ENCODE results near the gene SARDH. TPM values are rescaled to one million over a fixed set of nuclear protein-coding genes. Genes with fewer than 3 reads are reported as not detected.
A peak's percentile ranks its signal among the peaks of the same experiment; 100 is the strongest.

SARDH gene
- total RNA-seq, 1 experiment from 2014 or later: 5.6 TPM

- Histone ChIP-seq H4K20me1 (ENCODE audit: insufficient read depth) (no peaks in the 10 kb centered on the region), H2AFZ (ENCODE audit: low read depth, low read length, poor library complexity, severe bottlenecking) (no peak overlapping the region), H3K79me2 (ENCODE audit: insufficient read depth, low read length) (no peaks in the 10 kb centered on the region), H3K4me2 (ENCODE audit: low read length) (no peak overlapping the region), H3K9me3 (ENCODE audit: control insufficient read depth in 1 of 2, insufficient read depth in 1 of 2, low read depth in 1 of 2, low read length in 2 of 2) (no peaks in the 10 kb centered on the region), H3K4me1 (ENCODE audit: control insufficient read depth in 1 of 2, insufficient read depth in 2 of 2, low read length in 2 of 2) (peaks cover 0 to 7% of the 10 kb centered on the region in 2 experiments; a peak in 1 of 4 replicates), H3K27ac (ENCODE audit: low read depth, low read length) (no peak overlapping the region), H3K36me3 (ENCODE audit: control insufficient read depth in 1 of 2, insufficient read depth in 2 of 2, low read length in 2 of 2) (no peaks in the 10 kb centered on the region; a peak in 1 of 4 replicates), H3K4me3 (replicated peaks in 1 of 2; ENCODE audit: low read depth in 1 of 2, low read length in 2 of 2) (no peak overlapping the region), H3K9ac (ENCODE audit: low read length) (no peak overlapping the region), H3K9me2 (ENCODE audit: insufficient read depth) (no peaks in the 10 kb centered on the region), H3K27me3 (ENCODE audit: insufficient read depth, low read length) (no peaks in the 10 kb centered on the region)
- CTCF ChIA-PET: interaction anchor here (1.0 kb wide), 1 partner anchor 17 kb away, joined by 7 read pairs; no protein-coding TSS in a partner anchor
- ATAC-seq (peak; percentile 85), DNase-seq (ENCODE audit: low read depth, low spot score) (peak; percentile 10)
- TF ChIP-seq SP1 (IDR thresholded peaks at IDR 0.05; ENCODE audit: low read depth) (no peak), EGR1 (IDR thresholded peaks at IDR 0.05; ENCODE audit: low read depth) (no peak), SRF (IDR thresholded peaks at IDR 0.05; ENCODE audit: low read depth) (no peak), FOSL1 (IDR thresholded peaks at IDR 0.05; ENCODE audit: low read depth) (no peak), EZH2 (IDR thresholded peaks at IDR 0.05) (no peak), EZH2phosphoT487 (IDR thresholded peaks at IDR 0.05; ENCODE audit: borderline replicate concordance) (no peak), RAD21 (IDR thresholded peaks at IDR 0.05; ENCODE audit: low read depth) (no peak), CEBPB (IDR thresholded peaks at IDR 0.05; ENCODE audit: low read depth) (no peak)
- no TSS peak for BruUV-seq (replicated peaks)
- POLR2A ChIA-PET: no interaction called here
- intact Hi-C loops (cut with micrococcal nuclease): no loop called here
- RAD21 ChIA-PET (ENCODE audit: low non-redundant PET in 1 of 2, low total read pairs in 2 of 2, uncharacterized antibody in 2 of 2, unreplicated experiment in 2 of 2): no interaction called here
Measured at GRCh38 chr9:133759146-133759900, 21.2 kb upstream of the SARDH start.

- ATAC-seq (no peak), DNase-seq (ENCODE audit: low read depth, low spot score) (no peak)
- intact Hi-C loops (cut with micrococcal nuclease): no loop called here
- no peak overlapping the region for H3K27ac ChIP-seq (ENCODE audit: low read depth, low read length)
- peaks cover 0 to 7% of the 10 kb centered on the region in 2 experiments; a peak in 1 of 4 replicates for H3K4me1 ChIP-seq (ENCODE audit: control insufficient read depth in 1 of 2, insufficient read depth in 2 of 2, low read length in 2 of 2)
- RAD21 ChIA-PET (ENCODE audit: low non-redundant PET in 1 of 2, low total read pairs in 2 of 2, uncharacterized antibody in 2 of 2, unreplicated experiment in 2 of 2): interaction anchor here in 1 of 2 experiments (1.2 kb wide), 1 partner anchor 11 kb away, joined by 3 read pairs; no protein-coding TSS in a partner anchor
- no peaks in the 10 kb centered on the region for H3K27me3 ChIP-seq (ENCODE audit: insufficient read depth, low read length)
- no peaks in the 10 kb centered on the region for H3K9me2 ChIP-seq (ENCODE audit: insufficient read depth)
- POLR2A ChIA-PET: no interaction called here
- H3K9me3 ChIP-seq (ENCODE audit: control insufficient read depth in 1 of 2, insufficient read depth in 1 of 2, low read depth in 1 of 2, low read length in 2 of 2): no peaks in the 10 kb centered on the region
- H3K79me2 ChIP-seq (ENCODE audit: insufficient read depth, low read length): no peaks in the 10 kb centered on the region
- H3K9ac ChIP-seq (ENCODE audit: low read length): no peak overlapping the region
- no TSS peak for BruUV-seq (replicated peaks)
- H4K20me1 ChIP-seq (ENCODE audit: insufficient read depth): no peaks in the 10 kb centered on the region
- CTCF ChIA-PET: no interaction called here
- H3K36me3 ChIP-seq (ENCODE audit: control insufficient read depth in 1 of 2, insufficient read depth in 2 of 2, low read length in 2 of 2): no peaks in the 10 kb centered on the region
- no peak overlapping the region for H2AFZ ChIP-seq (ENCODE audit: low read depth, low read length, poor library complexity, severe bottlenecking)
- no peak for TF ChIP-seq SP1 (IDR thresholded peaks at IDR 0.05; ENCODE audit: low read depth)
- TF ChIP-seq CEBPB (IDR thresholded peaks at IDR 0.05; ENCODE audit: low read depth): no peak
- no peak for TF ChIP-seq CBX3 (IDR thresholded peaks at IDR 0.05; ENCODE audit: low read depth)
- no peak for TF ChIP-seq RAD21 (IDR thresholded peaks at IDR 0.05; ENCODE audit: low read depth)
- no peak for TF ChIP-seq ELF1 (IDR thresholded peaks at IDR 0.05; ENCODE audit: borderline replicate concordance, low read depth)
- TF ChIP-seq REST (IDR thresholded peaks at IDR 0.05; ENCODE audit: low read depth): no peak
- TF ChIP-seq TCF7L2 (IDR thresholded peaks at IDR 0.05; ENCODE audit: borderline replicate concordance, extremely low read depth, insufficient read depth, insufficient read length): no peak
- TF ChIP-seq EZH2 (IDR thresholded peaks at IDR 0.05): no peak
- H3K4me2 ChIP-seq (ENCODE audit: low read length): no peak overlapping the region
- no peak overlapping the region for H3K4me3 ChIP-seq (replicated peaks in 1 of 2; ENCODE audit: low read depth in 1 of 2, low read length in 2 of 2)
Measured at GRCh38 chr9:133758228-133758627, 20.1 kb upstream of the SARDH start.

Data from HCT116 (cell line).